ENCODE measurements around the gene MRPL2.

GRCh38 chr6:43107344-43108062 lies 48.3 kb upstream of the MRPL2 start:
- no peak for TF ChIP-seq POLR2A (IDR thresholded peaks at IDR 0.05; ENCODE audit: low read depth, low read length)
- TF ChIP-seq POLR2AphosphoS5 (IDR thresholded peaks at IDR 0.05; ENCODE audit: low read depth, low read length), result no peak
- TF ChIP-seq TAF1 (IDR thresholded peaks at IDR 0.05; ENCODE audit: low read depth, low read length), result no peak
- no peak for TF ChIP-seq SPI1 (IDR thresholded peaks at IDR 0.05; ENCODE audit: low read depth, low read length)

All from GM12891 (cell line).